Measurements from ENCODE around the gene PCTP.

Gene PCTP

DNA sequence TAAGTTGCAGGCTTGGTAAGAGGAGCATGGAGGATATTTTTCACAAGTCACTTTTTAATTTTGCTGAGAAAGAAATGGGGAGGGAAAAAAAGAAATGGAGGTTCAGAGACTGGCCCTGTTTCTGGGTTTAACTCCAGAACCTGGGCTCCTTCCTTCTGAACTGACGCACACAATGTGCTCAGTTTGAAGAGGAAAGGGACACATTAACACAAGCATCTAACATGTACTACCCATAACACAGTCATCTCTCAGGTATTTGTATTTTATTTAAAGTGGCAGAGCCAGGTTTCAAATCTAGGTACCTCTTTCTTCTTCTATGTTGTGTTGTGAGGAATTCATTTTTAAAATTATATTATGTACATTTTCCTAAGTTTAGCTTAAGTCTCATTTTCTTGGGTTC, 22.9 kb upstream of the PCTP start:
- DNase-seq (ENCODE audit: low read depth in 3 of 3) = no peak

DNA sequence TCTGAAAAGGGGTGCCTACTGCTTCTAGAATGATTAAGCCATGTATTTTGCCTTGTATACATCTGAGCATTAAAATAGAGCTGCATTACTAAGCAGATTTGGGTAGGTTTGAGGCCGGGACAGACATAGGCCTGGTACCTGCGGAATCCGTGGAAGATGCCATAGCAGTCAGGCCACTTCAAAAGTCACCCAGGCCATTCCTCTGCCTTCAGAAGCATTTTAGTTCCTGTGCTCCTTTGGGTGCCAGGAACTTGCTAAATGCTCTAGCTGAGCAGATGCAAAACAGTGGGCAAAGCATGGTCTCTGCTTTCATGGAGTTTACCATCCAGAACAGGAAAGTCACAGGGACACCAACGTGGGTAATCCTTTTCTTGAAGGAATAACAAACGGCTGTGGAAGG, 22.5 kb upstream of the PCTP start:
- no peak for DNase-seq (ENCODE audit: low read depth in 3 of 3)

GRCh38 chr17:55728833-55729232, 22.0 kb upstream of the PCTP start:
- DNase-seq (ENCODE audit: low read depth in 3 of 3) = no peak

DNA sequence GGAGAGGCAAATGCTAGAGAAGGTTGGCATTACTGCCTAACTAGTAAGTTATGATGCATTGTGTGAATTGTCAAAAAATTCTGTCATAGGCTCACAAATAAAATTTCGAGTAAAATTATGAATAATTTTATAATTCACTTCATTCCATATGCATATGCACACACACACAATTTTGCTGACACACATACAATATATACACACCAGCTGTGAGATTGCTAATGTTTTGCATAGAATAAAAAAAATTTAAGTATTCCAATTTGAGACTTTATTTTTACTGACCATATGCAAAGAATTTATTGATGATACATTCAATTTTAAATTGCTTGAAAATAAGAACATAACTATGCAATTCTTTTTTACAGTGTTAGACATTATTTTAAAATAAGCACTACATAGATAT, 21.4 kb upstream of the PCTP start:
- no peak for DNase-seq (ENCODE audit: low read depth in 3 of 3)

DNA sequence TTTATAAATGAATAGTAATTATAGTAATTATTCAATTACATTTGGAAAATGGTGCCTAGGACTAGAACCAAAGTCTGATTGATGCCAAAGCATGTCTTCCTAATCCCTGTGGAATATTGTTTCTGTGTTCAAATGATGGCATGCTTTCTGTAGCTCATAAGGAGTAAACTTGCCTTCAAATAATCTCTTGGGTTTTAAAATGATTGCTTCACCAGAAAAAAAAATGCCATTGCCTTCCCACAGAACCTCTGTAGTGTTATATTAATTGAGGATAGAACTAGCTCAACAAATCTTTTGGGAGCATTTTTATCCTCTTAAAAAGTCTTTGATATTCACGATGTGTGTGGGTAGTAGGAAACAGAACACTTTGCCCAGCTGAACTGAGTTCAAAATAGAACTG, 20.5 kb upstream of the PCTP start:
- DNase-seq (ENCODE audit: low read depth in 3 of 3) = no peak

DNA sequence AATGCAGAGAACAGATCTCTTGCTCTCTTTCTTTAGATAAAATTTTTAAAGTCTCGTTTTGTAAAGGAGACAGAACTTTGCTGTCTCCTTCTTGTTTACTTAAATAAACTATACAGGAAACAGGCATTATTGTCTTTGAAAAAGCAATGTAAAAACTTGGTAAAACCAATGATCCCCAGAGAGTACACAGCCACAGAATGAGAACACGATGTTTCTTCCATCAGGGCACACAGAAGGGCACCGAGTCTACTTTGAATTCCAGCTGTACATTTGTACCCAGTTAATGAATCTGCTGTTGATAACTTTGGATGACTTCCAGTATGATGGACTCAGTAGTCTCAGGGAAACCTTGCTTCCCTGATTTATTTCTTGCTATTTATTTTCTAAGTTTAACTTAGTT, 20.0 kb upstream of the PCTP start:
- no peak for DNase-seq (ENCODE audit: low read depth in 3 of 3)

GRCh38 chr17:55731586-55732250, 19.1 kb upstream of the PCTP start:
- no peak for DNase-seq (ENCODE audit: low read depth in 3 of 3)

GRCh38 chr17:55734128-55734781, 16.6 kb upstream of the PCTP start:
- no peak for DNase-seq (ENCODE audit: low read depth in 3 of 3)

GRCh38 chr17:55735731-55736405, 15.0 kb upstream of the PCTP start:
- no peak for DNase-seq (ENCODE audit: low read depth in 3 of 3)

GRCh38 chr17:55737976-55738501, 12.8 kb upstream of the PCTP start:
- DNase-seq (ENCODE audit: low read depth in 3 of 3) = no peak

GRCh38 chr17:55740511-55741355, 10.1 kb upstream of the PCTP start:
- no peak for DNase-seq (ENCODE audit: low read depth in 3 of 3)

DNA sequence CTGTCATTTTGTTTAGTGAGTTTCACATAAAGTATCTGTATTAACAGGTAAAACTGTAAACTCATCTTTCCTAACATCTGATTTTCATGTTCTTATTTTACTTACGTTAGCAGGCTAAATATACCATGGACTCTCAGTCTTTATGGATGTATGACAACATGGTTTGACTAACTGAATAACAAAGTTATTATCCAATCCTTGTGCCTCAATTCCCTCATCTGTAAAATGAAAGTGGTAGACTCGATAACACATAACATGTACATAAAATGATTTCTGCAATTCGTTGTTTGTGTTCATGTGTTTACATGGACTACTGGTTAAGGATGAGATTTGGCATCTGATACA, 9.5 kb upstream of the PCTP start:
- no peak for DNase-seq (ENCODE audit: low read depth in 3 of 3)

DNA sequence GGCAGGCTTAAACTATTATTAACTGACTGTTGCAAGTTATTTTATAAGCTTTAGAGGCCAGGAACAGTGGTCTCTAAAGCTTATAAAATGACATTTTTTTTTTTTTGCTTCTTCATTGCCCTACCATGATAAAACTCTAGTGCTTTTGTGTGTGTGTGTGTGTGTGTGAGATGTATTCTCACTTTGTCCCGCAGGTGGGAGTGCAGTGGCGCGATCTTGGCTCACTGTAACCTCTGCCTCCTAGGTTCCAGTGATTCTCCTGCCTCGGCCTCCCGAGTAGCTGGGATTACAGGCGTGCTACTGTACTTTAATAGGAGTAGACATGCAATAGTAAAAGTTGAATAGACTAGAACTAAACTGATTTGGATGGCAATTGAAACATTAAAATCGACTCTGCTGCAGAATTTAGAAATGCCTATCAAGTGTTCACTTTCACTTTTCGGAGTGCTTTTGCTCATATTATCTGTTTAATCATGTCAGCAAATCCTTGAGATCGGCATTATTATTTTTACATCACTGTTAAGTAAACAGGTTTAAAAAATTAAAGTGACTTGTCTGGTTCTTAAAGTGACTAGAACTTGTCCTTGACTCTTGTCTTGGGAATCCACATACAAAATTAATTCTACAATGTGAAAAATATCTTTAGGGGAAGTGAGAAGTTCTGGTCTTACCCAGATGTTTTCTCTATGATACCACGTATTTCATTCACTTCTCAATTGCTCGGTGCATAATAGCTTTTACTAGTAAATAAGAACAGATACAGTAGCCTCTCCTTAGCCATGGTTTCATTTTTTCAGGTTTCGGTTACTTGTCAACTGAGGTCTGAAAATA, 8.4 kb upstream of the PCTP start:
- no peak for DNase-seq (ENCODE audit: low read depth in 3 of 3)

DNA sequence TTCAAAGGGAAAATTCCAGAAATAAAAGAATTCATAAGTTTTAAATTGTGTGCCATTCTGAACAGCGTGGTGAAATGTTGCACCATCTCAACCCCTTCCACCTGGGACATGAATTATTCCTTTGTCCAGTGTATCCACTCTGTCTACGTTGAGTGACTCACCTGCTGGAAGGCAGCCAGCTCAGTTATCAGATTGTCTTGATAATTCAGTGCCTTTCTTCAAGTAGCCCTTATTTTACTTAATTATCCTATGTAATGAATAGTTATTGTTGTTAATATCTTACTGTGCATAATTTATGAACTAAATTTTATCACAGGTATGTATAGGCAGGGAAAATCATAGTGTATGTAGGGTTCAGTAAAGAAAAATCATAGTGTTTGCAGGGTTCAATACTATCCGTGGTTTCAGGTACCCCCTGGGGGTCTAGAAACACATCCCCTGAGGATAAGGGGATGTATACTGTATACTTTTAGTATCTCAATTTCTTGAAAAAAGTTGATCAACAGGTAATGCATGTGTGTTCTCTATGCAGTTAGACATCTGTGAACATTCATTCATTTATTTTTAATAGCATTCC, 7.7 kb upstream of the PCTP start:
- DNase-seq (ENCODE audit: low read depth in 3 of 3) = no peak

GRCh38 chr17:55745258-55745657, 5.6 kb upstream of the PCTP start:
- no peak for DNase-seq (ENCODE audit: low read depth in 3 of 3)

- DNase-seq (ENCODE audit: low read depth in 3 of 3) = no peak
Observed at GRCh38 chr17:55746466-55746865, 4.4 kb upstream of the PCTP start.

- no peak for DNase-seq (ENCODE audit: low read depth in 3 of 3)
Observed at GRCh38 chr17:55747209-55747608, 3.6 kb upstream of the PCTP start.

DNA sequence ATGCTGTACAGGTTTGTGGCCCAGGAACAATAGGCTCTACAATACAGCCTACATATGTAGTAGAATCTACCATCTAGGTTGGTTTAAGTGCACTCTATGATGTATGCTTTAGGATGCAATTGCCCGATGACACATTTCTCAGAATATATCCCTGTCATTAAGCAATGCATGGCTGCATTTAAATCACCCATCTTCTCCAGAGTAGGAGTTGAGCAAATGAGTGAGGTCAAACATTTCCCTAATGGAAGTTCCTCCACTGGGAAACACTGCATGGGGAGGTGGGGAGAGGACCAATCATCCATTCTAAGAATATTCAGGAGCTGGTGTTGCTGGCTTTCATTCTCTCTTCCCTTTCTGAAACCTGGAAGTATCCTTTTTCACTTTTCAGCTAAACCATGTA, 2.0 kb upstream of the PCTP start:
- no peak for DNase-seq (ENCODE audit: low read depth in 3 of 3)

DNA sequence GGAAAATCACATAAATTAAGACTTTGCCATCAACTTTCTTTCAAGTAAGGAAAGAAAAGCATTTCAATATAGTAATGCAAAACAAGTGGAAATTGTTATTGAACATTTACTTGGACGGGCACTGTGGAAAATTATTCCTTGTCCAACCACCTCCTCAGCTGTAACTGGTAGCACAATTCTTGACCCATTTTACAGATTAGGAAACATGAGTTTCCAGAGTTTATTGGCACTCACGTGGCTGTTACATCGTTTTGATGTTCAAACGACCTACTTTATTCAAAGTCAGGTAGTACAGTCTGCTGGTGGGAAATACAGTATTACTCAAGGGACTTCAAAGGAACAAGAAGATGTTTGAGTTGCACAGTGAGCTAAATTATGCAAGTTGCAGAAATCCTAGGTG, 866 bp upstream of the PCTP start:
- DNase-seq (ENCODE audit: low read depth in 3 of 3) = no peak

DNA sequence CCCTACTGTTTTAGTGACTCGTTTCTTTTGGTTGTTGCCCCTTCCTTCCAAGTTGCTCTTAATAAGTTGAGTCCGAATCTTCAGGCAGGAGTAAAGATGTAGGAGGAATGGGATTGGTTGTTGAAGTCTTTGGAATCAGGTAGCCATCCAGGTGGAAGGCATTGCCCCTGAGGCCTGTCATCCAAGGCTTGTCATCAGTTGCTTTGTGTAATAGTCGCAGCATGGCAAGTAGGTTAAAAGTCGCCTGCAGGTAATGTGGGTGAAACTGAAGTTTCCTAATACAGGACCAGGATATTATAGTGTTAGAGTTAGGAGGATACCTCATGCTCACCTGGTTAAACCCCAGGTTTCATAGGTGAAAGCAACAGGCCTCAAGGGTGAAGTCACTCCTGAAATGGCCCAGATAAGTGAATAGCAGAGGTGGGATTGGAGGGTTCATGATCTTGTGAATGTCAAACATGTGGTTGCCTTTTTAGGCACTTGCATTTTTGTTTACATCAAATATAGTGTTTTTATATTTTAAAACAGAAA, 934 bp downstream of the PCTP start:
- no peak for DNase-seq (ENCODE audit: low read depth in 3 of 3)

DNA sequence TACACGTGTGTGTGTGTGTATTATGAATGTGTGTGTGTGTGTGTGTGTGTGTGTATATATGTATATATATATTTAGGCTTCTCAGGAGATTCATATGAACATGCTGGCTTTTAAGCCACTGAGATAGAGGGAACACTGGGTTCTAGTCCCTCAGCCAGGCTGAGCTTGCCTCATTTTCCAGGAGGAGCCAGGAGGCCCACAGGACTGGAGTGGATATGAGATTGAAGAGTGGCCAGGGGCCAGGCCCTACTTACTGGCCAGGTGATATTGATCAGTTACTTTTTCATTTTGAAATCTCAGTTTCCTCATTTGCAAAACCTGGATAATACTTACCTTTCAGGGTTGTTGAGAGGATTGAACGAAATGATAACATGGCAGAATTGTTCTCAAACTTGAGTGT, 5.8 kb downstream of the PCTP start:
- no peak for DNase-seq (ENCODE audit: low read depth in 3 of 3)

Measured in stimulated activated CD4-positive, alpha-beta T cell treated with anti-CD3 and anti-CD28 coated beads, TNF-alpha, amount 100 ng/mL, for 4 hours (primary cell).